OCI-LY7 (cell line): ENCODE measurements around the gene ARMH4. TPM values are rescaled to one million over a fixed set of nuclear protein-coding genes. Genes with fewer than 3 reads are reported as not detected.

Experiments
- BruUV-seq: library from RNA; stranded (reverse); fragments of 400-500 nt; replicated peaks from 2 replicates; lab custom pipeline; 2021; lab: Mats Ljungman, UMichigan
- CTCF ChIA-PET: fragments of 300-600 bp; sonication (Branson Sonifier 250); formaldehyde crosslinking; loops from one replicate; lab custom pipeline; 2022; ENCODE audit warnings: antibody characterized with exemption; ENCODE audit not compliant: unreplicated experiment; lab: Charles Lee
- POLR2A ChIA-PET: fragments of 300-600 bp; sonication (Branson Sonifier 250); formaldehyde crosslinking; loops from one replicate; lab custom pipeline; 2022; ENCODE audit warnings: antibody characterized with exemption; lab: Charles Lee
- DNase-seq: peaks from one replicate; pipeline ENCODE4 v3.0.0-alpha.2; 2015; ENCODE audit warnings: low spot score
- H2AFZ ChIP-seq: fragments of 200-600 bp; sonication (generic), shearing (Covaris generic); 2 replicates; pipeline ENCODE4 v1.6.1; 2014; ENCODE audit warnings: mild to moderate bottlenecking, antibody characterized with exemption, low read length, moderate library complexity
- H3K27ac ChIP-seq: fragments of 200-600 bp; sonication (generic); 2 replicates; pipeline ENCODE4 v1.5.1; 2014; ENCODE audit warnings: mixed run types, low read depth, mild to moderate bottlenecking, moderate library complexity, low read length, inconsistent platforms; ENCODE audit not compliant: poor library complexity, severe bottlenecking
- H3K36me3 ChIP-seq: fragments of 200-600 bp; sonication (generic); 2 replicates; pipeline ENCODE4 v1.6.1; 2014; ENCODE audit warnings: mild to moderate bottlenecking, antibody characterized with exemption, low read length, moderate library complexity, mixed read lengths; ENCODE audit not compliant: insufficient read depth
- H3K4me1 ChIP-seq: fragments of 200-600 bp; sonication (generic); 2 replicates; pipeline ENCODE4 v1.5.1; 2014; ENCODE audit warnings: mild to moderate bottlenecking, low read length; ENCODE audit not compliant: insufficient read depth, poor library complexity, severe bottlenecking
- H3K4me2 ChIP-seq: fragments of 200-600 bp; sonication (generic); 2 replicates; pipeline ENCODE4 v1.6.1; 2014; ENCODE audit warnings: mild to moderate bottlenecking, low read length
- H3K4me3 ChIP-seq: fragments of 200-600 bp; sonication (generic); 2 replicates; pipeline ENCODE4 v1.5.1; 2014; ENCODE audit warnings: mild to moderate bottlenecking, low read depth, low read length; ENCODE audit not compliant: poor library complexity, severe bottlenecking
- H3K79me2 ChIP-seq: fragments of 200-600 bp; sonication (generic); 2 replicates; pipeline ENCODE4 v1.6.1; 2016; ENCODE audit warnings: low read depth, mild to moderate bottlenecking, low read length, moderate library complexity, mixed read lengths; ENCODE audit not compliant: insufficient read depth
- H3K9me2 ChIP-seq: fragments of 200-600 bp; sonication (generic); 2 replicates; pipeline ENCODE4 v1.6.1; 2016; ENCODE audit warnings: mild to moderate bottlenecking, low read length, mixed read lengths; ENCODE audit not compliant: insufficient read depth
- H3K9me3 ChIP-seq: fragments of 200-600 bp; sonication (generic); 2 replicates; pipeline ENCODE4 v1.6.1; 2014; ENCODE audit warnings: mild to moderate bottlenecking, mixed run types, low read length, mixed read lengths
- H4K20me1 ChIP-seq: fragments of 200-600 bp; sonication (generic); 2 replicates; pipeline ENCODE4 v1.6.1; 2014; ENCODE audit warnings: mild to moderate bottlenecking, antibody characterized with exemption, low read length, moderate library complexity, mixed read lengths; ENCODE audit not compliant: insufficient read depth
- CTCF ChIP-seq: fragments of 200-600 bp; sonication (generic); conservative IDR thresholded peaks from 2 replicates; pipeline ENCODE4 v1.5.1; 2014; ENCODE audit warnings: mild to moderate bottlenecking, antibody characterized with exemption, low read length, moderate library complexity, mixed read lengths
- EZH2phosphoT487 ChIP-seq: fragments of 200-600 bp; sonication (generic); IDR thresholded peaks from 2 replicates; pipeline ENCODE4 v1.6.1; 2018; ENCODE audit warnings: low read depth, borderline replicate concordance, mild to moderate bottlenecking, mixed run types, antibody characterized with exemption, low read length, moderate library complexity, mixed read lengths
- intact Hi-C: fragments of 100-400 bp; cut with micrococcal nuclease; formaldehyde crosslinking; loops from one replicate; pipeline ENCODE4 v1.10.0; 2022; ENCODE audit not compliant: unreplicated experiment
- total RNA-seq, 2 experiments: library from RNA; depleted of rRNA in 1 of 2; stranded (reverse); fragments of >200 nt in 1 of 2; shearing (Covaris generic) in 1 of 2; gene quantifications; 2 replicates each; pipeline ENCODE4 v1.2.3, GENCODE V29; 2014 to 2022

ARMH4 gene
- total RNA-seq, 2 experiments from 2014 or later = 0.25 TPM; not detected in 1

DNA sequence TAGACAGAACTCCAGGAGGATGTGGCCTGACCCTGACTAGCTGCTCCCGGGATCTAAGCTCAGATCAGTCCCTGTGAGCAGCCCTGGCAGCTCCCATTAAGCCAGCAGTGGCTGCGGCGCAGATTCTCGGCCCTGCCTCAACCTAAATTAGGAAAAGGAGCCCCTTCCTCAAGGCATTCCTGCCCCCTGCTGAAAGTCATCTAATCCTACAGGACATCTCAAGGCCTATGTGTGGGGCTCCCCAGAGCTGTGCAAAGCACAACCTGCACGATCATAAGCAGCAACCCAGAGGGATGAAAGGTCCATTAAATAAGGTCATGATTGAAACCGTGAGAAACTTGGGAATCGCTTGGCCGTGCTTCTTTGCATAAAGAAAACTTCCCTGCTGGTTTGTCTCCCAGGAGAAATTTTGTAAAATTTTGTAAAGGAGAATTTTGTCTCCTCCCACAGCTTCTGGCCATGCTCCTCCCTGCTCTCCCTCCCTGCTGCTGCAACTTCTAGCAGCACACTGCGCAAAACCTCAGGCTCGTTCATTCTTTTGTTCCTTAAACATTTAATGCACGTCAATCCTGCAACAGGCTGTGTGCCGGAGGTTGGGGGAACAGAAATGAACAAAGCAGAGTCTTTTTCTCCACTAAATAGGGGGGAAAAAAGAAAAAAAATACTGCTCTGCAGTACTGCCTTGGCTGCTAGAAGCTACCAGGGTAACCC lies 189.5 kb downstream of the ARMH4 start:
- intact Hi-C loops = no loop called here
- ChIA-PET POLR2A (interaction anchor here (0.5 kb wide), 1 partner anchor 28 kb away, joined by 4 read pairs; no protein-coding TSS in a partner anchor), CTCF (no interaction called here)
- H3K4me1 ChIP-seq = no peaks in the 10 kb centered on the region
- H3K9me3 ChIP-seq = no peaks in the 10 kb centered on the region
- H4K20me1 ChIP-seq = no peaks in the 10 kb centered on the region
- DNase-seq = no peak
- no peak overlapping the region for H2AFZ ChIP-seq
- no TSS peak for BruUV-seq
- no peak overlapping the region for H3K4me3 ChIP-seq
- H3K4me2 ChIP-seq = no peak overlapping the region
- no peak overlapping the region for H3K27ac ChIP-seq
- H3K9me2 ChIP-seq = no peaks in the 10 kb centered on the region
- H3K79me2 ChIP-seq = no peaks in the 10 kb centered on the region
- no peaks in the 10 kb centered on the region for H3K36me3 ChIP-seq
- TF ChIP-seq CTCF (no peak), EZH2phosphoT487 (no peak)

GRCh38 chr14:57961786-57962060 lies 190.3 kb downstream of the ARMH4 start:
- Histone ChIP-seq H3K36me3 (no peaks in the 10 kb centered on the region), H3K9me2 (no peaks in the 10 kb centered on the region), H3K4me2 (no peak overlapping the region), H3K27ac (no peak overlapping the region), H3K9me3 (no peaks in the 10 kb centered on the region), H3K79me2 (no peaks in the 10 kb centered on the region), H2AFZ (no peak overlapping the region), H4K20me1 (no peaks in the 10 kb centered on the region), H3K4me3 (no peak overlapping the region), H3K4me1 (no peaks in the 10 kb centered on the region)
- no TSS peak for BruUV-seq
- TF ChIP-seq EZH2phosphoT487 (no peak), CTCF (no peak)
- intact Hi-C loops = no loop called here
- CTCF ChIA-PET = no interaction called here
- POLR2A ChIA-PET = no interaction called here
- DNase-seq = no peak

GRCh38 chr14:57960946-57961785 lies 190.8 kb downstream of the ARMH4 start:
- Histone ChIP-seq H3K9me3 (no peaks in the 10 kb centered on the region), H3K4me1 (no peaks in the 10 kb centered on the region), H3K4me2 (no peak overlapping the region), H3K4me3 (no peak overlapping the region), H3K79me2 (no peaks in the 10 kb centered on the region), H3K9me2 (no peaks in the 10 kb centered on the region), H2AFZ (no peak overlapping the region), H3K36me3 (no peaks in the 10 kb centered on the region), H3K27ac (no peak overlapping the region), H4K20me1 (no peaks in the 10 kb centered on the region)
- ChIA-PET CTCF (no interaction called here), POLR2A (no interaction called here)
- TF ChIP-seq EZH2phosphoT487 = no peak
- TF ChIP-seq CTCF = no peak
- DNase-seq = no peak
- intact Hi-C loops = no loop called here
- BruUV-seq = no TSS peak
